ENCODE data around the gene PGS1.

DNA sequence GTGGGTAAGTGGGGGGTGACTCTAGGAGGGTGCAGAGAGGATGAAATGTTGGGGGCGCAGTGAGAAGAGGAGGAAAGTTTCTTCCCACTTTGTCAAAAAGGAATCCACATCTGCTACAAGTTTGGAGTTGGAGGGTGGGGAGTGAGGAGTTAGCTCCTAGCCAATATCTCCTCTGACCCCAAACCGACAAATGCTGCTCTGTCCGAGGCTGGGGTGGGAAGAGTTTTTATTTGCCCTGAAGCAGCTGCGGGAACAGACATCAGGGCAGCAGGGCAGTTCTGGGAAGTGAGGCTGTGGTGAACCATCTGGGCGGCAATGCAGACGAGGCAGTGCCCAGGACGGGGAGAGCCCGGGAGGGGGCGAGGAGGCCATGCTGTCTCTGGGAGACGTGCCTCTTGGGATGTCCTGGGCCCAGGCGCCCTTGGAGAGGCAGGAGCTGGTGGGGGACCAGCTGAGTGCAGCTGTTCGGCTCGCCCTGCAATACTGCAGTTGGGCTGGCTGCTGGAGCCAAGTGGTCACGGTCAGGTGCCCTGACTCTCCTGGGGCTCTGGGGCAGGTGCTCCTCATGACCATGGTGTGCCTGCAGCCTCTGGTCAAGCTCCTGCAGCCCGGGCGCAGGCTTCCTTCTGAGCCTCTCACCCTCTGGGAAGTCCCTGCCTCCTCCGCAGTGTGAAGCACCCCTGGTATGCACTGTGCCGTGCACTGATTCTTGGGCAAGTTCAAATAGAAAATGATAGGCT, 12.2 kb upstream of the PGS1 start:
- TF ChIP-seq, protein P1, sequence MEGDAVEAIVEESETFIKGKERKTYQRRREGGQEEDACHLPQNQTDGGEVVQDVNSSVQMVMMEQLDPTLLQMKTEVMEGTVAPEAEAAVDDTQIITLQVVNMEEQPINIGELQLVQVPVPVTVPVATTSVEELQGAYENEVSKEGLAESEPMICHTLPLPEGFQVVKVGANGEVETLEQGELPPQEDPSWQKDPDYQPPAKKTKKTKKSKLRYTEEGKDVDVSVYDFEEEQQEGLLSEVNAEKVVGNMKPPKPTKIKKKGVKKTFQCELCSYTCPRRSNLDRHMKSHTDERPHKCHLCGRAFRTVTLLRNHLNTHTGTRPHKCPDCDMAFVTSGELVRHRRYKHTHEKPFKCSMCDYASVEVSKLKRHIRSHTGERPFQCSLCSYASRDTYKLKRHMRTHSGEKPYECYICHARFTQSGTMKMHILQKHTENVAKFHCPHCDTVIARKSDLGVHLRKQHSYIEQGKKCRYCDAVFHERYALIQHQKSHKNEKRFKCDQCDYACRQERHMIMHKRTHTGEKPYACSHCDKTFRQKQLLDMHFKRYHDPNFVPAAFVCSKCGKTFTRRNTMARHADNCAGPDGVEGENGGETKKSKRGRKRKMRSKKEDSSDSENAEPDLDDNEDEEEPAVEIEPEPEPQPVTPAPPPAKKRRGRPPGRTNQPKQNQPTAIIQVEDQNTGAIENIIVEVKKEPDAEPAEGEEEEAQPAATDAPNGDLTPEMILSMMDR (conservative IDR thresholded peaks at IDR 0.05 in 1 of 2, IDR thresholded peaks at IDR 0.05 in 1 of 2; ENCODE audit: low read depth in 1 of 2, low read length in 2 of 2), result no peak
- TF ChIP-seq EZH2 (IDR thresholded peaks at IDR 0.05; ENCODE audit: low read length, missing control alignments), result no peak
